OCI-LY1 (cell line): ENCODE measurements around the gene INSR.

Experiments
- H2AFZ ChIP-seq: fragments of 200-600 bp; sonication (generic), shearing (Covaris generic); 2 replicates; pipeline ENCODE4 v1.6.0; 2014; ENCODE audit warnings: antibody characterized with exemption, mild to moderate bottlenecking, low read length
- H3F3A ChIP-seq: fragments of 200-600 bp; sonication (generic), shearing (Covaris generic); 2 replicates; pipeline ENCODE4 v1.6.0; 2014; ENCODE audit warnings: mild to moderate bottlenecking, antibody characterized with exemption, low read length, moderate library complexity; ENCODE audit not compliant: insufficient read depth
- H3K27ac ChIP-seq: fragments of 200-600 bp; sonication (generic); 2 replicates; pipeline ENCODE4 v1.5.1; 2014; ENCODE audit warnings: low read length, mixed run types, mild to moderate bottlenecking, low read depth; ENCODE audit not compliant: poor library complexity, severe bottlenecking
- H3K27me3 ChIP-seq: fragments of 200-600 bp; sonication (generic); 2 replicates; pipeline ENCODE4 v1.6.0; 2014; ENCODE audit warnings: antibody characterized with exemption, mild to moderate bottlenecking, low read length, moderate library complexity; ENCODE audit not compliant: insufficient read depth
- H3K36me3 ChIP-seq: fragments of 200-600 bp; sonication (generic); 2 replicates; pipeline ENCODE4 v1.6.1; 2014; ENCODE audit warnings: mild to moderate bottlenecking, antibody characterized with exemption, low read length, moderate library complexity, mixed read lengths; ENCODE audit not compliant: insufficient read depth
- H3K4me1 ChIP-seq: fragments of 200-600 bp; sonication (generic); 2 replicates; pipeline ENCODE4 v1.5.1; 2014; ENCODE audit warnings: mild to moderate bottlenecking, low read length, moderate library complexity; ENCODE audit not compliant: insufficient read depth, severe bottlenecking
- H3K4me2 ChIP-seq: fragments of 200-600 bp; sonication (generic), shearing (Covaris generic); 2 replicates; pipeline ENCODE4 v1.6.1; 2014; ENCODE audit warnings: low read length
- H3K4me3 ChIP-seq: fragments of 200-600 bp; sonication (generic); 2 replicates; pipeline ENCODE4 v1.5.1; 2014; ENCODE audit warnings: low read length, low read depth, mild to moderate bottlenecking, mixed read lengths; ENCODE audit not compliant: poor library complexity, severe bottlenecking
- H3K79me2 ChIP-seq: fragments of 200-600 bp; shearing (Covaris generic); 2 replicates; pipeline ENCODE4 v1.6.1; 2016; ENCODE audit warnings: mixed run types, low read length, mixed read lengths; ENCODE audit not compliant: insufficient read depth
- H3K9ac ChIP-seq: fragments of 200-600 bp; sonication (generic), shearing (Covaris generic); 2 replicates; pipeline ENCODE4 v1.6.1; 2014; ENCODE audit warnings: mild to moderate bottlenecking, low read length, mixed read lengths
- H3K9me2 ChIP-seq: fragments of 200-600 bp; sonication (generic), shearing (Covaris generic); 2 replicates; pipeline ENCODE4 v1.6.1; 2014; ENCODE audit warnings: low read depth, mild to moderate bottlenecking, low read length, mixed read lengths
- H3K9me3 ChIP-seq: fragments of 200-600 bp; shearing (Covaris generic); 2 replicates; pipeline ENCODE4 v1.6.1; 2014; ENCODE audit warnings: low read length, mixed read lengths
- H4K20me1 ChIP-seq: fragments of 200-600 bp; sonication (generic), shearing (Covaris generic); 2 replicates; pipeline ENCODE4 v1.6.0; 2016; ENCODE audit warnings: mild to moderate bottlenecking, low read length; ENCODE audit not compliant: insufficient read depth
- EZH2 ChIP-seq: fragments of 200-600 bp; sonication (generic), shearing (Covaris generic); IDR thresholded peaks from 2 replicates; pipeline ENCODE4 v1.8.0; 2017; ENCODE audit warnings: borderline replicate concordance, mixed run types, mild to moderate bottlenecking, antibody characterized with exemption, low read length, moderate library complexity, mixed read lengths
- TF ChIP-seq, protein P1 (sequence below): fragments of 200-600 bp; sonication (generic), shearing (Covaris generic); IDR thresholded peaks from 2 replicates; pipeline ENCODE4 v1.5.1; 2017; ENCODE audit warnings: mild to moderate bottlenecking, antibody characterized with exemption, low read length, moderate library complexity, mixed read lengths

The INSR gene

DNA sequence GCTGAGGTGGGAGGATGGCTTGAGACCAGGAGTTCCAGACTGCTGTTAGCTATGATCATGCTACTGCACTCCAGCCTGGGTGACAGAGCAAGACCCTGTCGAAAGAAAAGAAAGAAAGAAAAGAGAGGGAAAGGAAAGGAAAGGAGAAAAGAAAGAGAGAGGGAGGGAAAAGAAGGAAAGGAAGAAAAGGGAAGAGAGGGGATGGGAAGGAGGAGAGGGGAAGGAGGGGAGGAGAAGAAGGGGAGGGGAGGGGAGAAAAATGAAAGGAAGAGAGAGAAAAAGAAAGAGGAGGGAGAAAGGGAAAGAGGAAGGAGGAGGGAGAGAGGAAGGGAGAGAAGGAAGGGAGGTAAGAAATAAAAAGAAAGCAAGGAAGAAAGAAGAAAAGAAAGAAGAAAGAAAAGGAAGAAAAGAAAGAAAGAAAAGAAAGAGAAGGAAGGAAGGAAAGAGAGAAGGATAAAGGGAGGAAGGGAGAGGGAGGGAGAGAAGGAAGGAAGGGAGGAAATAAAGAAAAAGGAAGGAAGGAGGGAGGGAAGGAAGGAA lies 44.1 kb downstream of the INSR start:
- no peak for TF ChIP-seq EZH2
- TF ChIP-seq, protein P1, sequence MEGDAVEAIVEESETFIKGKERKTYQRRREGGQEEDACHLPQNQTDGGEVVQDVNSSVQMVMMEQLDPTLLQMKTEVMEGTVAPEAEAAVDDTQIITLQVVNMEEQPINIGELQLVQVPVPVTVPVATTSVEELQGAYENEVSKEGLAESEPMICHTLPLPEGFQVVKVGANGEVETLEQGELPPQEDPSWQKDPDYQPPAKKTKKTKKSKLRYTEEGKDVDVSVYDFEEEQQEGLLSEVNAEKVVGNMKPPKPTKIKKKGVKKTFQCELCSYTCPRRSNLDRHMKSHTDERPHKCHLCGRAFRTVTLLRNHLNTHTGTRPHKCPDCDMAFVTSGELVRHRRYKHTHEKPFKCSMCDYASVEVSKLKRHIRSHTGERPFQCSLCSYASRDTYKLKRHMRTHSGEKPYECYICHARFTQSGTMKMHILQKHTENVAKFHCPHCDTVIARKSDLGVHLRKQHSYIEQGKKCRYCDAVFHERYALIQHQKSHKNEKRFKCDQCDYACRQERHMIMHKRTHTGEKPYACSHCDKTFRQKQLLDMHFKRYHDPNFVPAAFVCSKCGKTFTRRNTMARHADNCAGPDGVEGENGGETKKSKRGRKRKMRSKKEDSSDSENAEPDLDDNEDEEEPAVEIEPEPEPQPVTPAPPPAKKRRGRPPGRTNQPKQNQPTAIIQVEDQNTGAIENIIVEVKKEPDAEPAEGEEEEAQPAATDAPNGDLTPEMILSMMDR, result no peak
- no peaks in the 10 kb centered on the region for H3K9me2 ChIP-seq
- no peak overlapping the region for H2AFZ ChIP-seq
- no peaks in the 10 kb centered on the region for H4K20me1 ChIP-seq
- no peak overlapping the region for H3K4me3 ChIP-seq
- H3K27me3 ChIP-seq, result no peaks in the 10 kb centered on the region
- no peak overlapping the region for H3K4me2 ChIP-seq
- H3K27ac ChIP-seq, result no peak overlapping the region
- peaks cover 7% of the 10 kb centered on the region for H3K4me1 ChIP-seq
- H3K9ac ChIP-seq, result no peak overlapping the region
- H3F3A ChIP-seq, result no peaks in the 10 kb centered on the region
- H3K79me2 ChIP-seq, result no peaks in the 10 kb centered on the region
- H3K36me3 ChIP-seq, result peaks cover 7% of the 10 kb centered on the region; the same call in 1 of the 2 replicates
- H3K9me3 ChIP-seq, result peaks cover 9% of the 10 kb centered on the region

DNA sequence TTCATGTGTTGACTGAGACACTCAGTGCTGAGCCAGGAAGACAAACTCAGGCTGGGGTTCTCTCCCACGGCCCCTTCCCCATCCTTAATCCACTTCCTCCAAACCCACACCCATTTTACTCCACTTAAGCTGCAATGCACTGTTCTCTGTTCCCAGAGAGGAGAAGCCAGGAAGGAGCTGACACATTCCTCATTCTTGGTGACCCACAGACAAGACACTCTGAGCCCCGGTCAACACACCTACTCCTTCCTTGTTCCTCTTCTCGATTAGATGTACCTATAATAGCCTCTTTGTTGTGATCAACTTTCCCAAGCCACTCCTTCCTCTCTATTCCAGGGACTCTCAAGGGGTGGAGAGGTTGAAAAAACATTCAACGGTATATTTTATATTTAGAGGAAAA lies 47.1 kb downstream of the INSR start:
- no peaks in the 10 kb centered on the region for H3K79me2 ChIP-seq
- H3K27ac ChIP-seq, result peak overlapping the region; percentile 22
- H3K4me1 ChIP-seq, result peaks cover 18% of the 10 kb centered on the region

DNA sequence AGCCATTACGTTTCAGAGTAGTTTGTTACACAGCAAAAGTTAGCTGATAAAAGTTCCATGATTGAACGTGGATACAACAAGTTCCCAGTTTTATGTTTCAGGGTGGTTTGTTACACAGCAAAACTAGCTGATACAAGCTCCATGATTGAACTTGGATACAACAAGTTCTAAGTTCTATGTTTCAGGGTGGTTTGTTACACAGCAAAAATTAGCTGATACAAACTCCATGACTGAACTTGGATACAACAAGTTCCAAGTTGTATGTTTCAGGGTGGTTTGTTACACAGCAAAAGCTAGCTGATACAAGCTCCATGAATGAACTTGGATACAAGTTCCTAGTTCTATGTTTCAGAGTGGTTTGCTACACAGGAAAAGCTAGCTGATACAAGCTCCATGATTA lies 47.6 kb downstream of the INSR start:
- H3K4me3 ChIP-seq, result no peak overlapping the region
- no peak overlapping the region for H3K9ac ChIP-seq
- H3K36me3 ChIP-seq, result peaks cover 7% of the 10 kb centered on the region; the same call in 1 of the 2 replicates
- H3F3A ChIP-seq, result 0 out of 2 replicates have a peak, but pooled peaks cover 7% of the 10 kb centered on the region
- no peaks in the 10 kb centered on the region for H4K20me1 ChIP-seq
- TF ChIP-seq EZH2, result no peak
- TF ChIP-seq, protein P1, result no peak
- no peaks in the 10 kb centered on the region for H3K79me2 ChIP-seq
- no peaks in the 10 kb centered on the region for H3K9me2 ChIP-seq
- H2AFZ ChIP-seq, result no peak overlapping the region
- H3K4me1 ChIP-seq, result peaks cover 20% of the 10 kb centered on the region
- H3K4me2 ChIP-seq, result no peak overlapping the region
- no peak overlapping the region for H3K27ac ChIP-seq
- H3K9me3 ChIP-seq, result peaks cover 9% of the 10 kb centered on the region
- no peaks in the 10 kb centered on the region for H3K27me3 ChIP-seq

More for the DNA sequence above, 47.1 kb downstream of the INSR start:
- no peak for TF ChIP-seq EZH2
- TF ChIP-seq, protein P1, result no peak
- no peak overlapping the region for H3K4me3 ChIP-seq
- H2AFZ ChIP-seq, result no peak overlapping the region
- H3K4me2 ChIP-seq, result no peak overlapping the region
- peaks cover 9% of the 10 kb centered on the region for H3K9me3 ChIP-seq
- H3K36me3 ChIP-seq, result peaks cover 7% of the 10 kb centered on the region; the same call in 1 of the 2 replicates
- H3K9me2 ChIP-seq, result no peaks in the 10 kb centered on the region
- no peaks in the 10 kb centered on the region for H4K20me1 ChIP-seq
- H3K27me3 ChIP-seq, result no peaks in the 10 kb centered on the region
- H3F3A ChIP-seq, result 0 out of 2 replicates have a peak, but pooled peaks cover 7% of the 10 kb centered on the region
- H3K9ac ChIP-seq, result no peak overlapping the region
